NCI-H2171 treated with DMSO at 0.1 percent for 48 hours (cell line): Measurements from ENCODE around the gene IRX4.
A peak's percentile ranks its signal among the peaks of the same experiment; 100 is the strongest.

Experiments used
- DNase-seq: peaks from one replicate; lab custom pipeline; 2025; lab: John Stamatoyannopoulos, UW

Gene IRX4

GRCh38 chr5:1891391-1891790, 8.7 kb upstream of the IRX4 start:
- no peak for DNase-seq

- DNase-seq, result no peak
Observed at GRCh38 chr5:1890296-1890695, 7.6 kb upstream of the IRX4 start.

GRCh38 chr5:1889321-1890065, 6.8 kb upstream of the IRX4 start:
- no peak for DNase-seq

- DNase-seq, result no peak
Observed at GRCh38 chr5:1888541-1889251, 6.0 kb upstream of the IRX4 start.

DNA sequence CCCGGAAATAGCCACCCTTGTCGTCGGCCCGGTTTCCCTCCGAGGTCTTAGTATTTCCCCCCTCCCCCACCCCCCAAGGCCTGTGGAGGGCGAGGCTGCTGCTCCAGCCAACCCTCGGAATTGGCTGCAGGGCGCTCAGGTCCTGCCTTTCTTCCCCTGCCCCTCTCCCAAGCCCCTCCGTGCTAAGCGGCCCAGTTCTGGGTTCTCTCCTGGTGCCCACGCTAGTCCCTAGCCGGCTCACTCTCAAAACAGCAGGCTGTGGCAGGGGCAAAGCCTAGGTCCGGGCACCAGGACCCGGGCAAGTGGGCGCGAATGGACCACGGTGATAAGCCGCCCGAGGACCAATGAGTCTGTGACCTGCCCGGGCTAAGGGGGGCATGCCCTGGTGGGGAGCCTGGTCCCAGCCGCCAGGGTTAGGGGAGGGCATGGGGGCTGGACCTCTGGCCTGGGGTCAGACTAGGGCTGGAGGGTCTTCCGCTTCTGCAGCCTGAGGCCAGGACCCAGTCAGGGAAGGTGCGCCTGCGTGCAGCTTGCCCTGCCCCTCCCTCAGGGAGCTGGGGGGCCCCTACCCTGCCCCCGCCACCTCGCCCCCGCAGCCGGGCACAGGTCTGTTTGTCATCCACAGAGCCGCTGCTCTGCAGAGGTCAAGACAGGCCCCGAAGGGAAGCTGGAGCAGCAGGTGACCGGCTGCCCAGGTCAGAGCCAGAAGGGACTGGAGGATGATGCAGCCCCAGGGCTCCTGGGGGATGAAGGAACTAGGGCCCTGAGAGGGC, 5.0 kb upstream of the IRX4 start:
- no peak for DNase-seq

DNA sequence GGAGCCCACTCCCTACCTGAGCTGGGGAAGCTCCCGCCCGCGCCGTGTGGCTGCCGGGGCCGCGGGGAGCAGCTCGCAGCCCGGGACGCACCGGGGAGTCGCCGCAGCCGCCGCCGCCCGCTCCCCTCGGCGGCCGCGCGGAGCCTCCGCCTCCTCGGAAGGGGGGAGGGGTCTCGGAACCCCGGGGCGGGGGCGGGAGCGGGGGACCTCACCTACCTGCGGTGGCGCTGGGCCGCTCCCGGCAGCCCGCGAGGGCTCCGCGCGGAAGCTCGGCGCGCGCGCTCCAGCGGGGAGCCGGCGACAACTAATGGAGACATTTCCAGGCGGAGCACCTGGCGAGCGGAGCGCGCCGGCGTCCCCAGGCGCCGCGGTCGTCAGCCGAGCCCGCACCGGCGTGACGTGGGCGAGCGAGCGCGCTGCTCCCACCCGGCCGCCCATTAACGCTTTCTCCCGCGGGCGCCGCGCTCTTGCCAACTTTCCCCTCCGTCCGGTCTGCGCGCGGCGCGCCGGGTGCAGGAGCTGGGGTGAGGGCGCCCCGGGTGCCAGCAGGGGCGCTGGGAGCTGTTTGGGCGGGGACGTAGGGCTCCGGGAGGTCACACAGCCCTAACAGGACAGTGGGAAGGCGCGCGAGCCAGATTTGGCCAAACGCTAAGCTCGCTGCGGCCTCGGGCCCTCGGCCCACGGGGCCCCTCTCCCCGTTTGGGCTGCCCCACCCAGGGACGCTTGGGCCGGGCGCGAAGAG, 4.3 kb upstream of the IRX4 start:
- no peak for DNase-seq

DNA sequence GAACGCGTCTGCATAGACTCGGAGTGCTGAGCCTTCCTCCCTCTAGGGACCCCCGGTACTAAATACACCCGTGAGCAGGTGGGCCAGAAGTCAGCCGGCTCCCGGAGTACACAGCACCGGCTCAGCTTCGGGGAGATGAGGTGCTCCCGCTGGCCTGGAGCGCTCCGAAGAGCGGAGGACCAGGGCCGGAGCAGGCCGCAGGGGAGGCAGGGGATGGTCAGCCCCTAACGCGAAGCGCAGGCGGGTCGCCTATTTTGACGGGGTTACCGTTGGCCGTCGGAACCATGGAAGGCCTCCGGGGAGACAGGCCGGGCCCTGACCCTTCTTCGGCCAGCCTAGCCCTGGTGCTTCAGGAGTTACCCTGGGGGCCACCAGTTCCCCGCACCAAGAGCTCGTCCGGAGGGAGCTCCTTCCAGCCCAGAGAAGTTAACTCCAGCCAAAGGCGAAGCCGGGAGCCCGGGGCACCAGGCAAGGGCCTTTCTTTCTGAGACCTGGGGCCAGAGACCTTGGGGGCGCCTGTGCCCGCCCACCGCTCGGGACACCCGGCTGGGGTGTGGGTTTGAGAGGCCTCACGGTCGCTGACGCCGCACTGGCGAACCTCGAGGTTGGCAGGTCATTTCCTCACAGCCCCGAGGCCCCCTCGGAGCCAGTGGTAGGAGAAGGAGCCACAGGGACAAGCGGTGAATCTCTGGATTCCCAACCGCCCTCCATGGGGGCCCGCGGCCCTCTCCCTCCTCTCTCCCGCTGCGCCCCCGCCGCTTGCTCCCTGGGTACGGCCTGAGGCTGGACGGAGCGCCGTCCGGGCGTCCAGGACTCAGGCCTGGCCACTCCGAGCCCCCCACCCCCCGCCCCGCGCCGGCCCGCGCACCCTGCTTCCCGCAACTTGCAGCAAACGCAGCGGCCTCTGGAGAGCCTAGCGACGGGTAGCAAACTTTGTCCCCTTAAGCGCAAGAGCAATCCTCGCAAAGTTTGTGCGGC, 3.4 kb upstream of the IRX4 start:
- DNase-seq, result no peak

DNA sequence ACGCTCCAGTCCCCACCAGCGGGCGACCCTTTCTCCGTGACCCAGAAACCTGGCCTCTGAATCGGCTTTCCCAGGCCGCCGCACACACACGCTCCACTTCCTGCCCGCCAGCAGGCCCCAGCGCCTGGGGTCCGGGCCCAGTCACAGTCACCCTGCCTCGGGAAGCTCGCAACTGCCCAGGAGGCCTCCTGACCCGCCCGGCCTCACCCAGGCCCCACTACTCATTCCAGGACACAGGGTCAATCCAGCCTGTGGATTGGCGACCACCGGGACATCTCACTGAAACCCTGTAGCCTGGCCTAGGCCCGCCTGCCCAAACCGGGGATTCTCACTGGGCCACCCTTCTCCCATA, 2.7 kb upstream of the IRX4 start:
- no peak for DNase-seq

- no peak for DNase-seq
Observed at GRCh38 chr5:1884678-1885403, 2.1 kb upstream of the IRX4 start.

DNA sequence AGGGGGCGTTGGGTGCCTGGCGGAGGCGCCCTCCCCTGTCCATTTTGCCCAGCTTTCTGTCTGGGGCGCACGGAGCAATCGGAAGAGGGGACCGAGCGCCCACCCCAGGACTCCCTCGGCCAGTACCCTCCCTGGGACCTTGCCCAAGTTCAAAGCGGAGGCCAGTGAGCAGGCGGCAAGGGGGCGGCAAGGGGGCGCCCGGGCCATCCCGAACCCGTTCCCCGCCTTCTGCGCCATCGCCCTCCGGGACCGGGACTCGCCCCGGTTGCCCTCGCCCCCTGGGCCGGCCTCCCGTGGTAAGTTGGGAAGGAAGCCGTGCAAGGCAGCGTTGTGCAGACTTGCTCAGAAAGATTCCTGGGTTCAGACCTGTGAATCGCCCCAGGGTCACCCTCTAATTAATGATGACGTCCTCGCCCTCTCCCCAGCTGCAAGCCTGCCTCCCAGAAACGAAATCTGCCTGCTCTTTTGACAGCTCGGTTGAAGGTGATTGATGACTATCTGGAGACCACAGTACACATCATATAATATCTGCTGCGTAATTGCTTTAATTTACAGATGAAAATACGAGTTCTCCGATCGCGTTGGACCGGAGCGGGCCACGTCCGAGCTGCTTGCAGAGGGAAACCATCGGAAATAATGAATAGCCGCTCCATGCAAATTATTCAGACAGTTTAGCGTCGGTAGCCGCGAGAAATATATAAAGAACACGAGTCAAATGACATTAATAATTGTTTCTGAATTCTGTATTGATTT, 1.4 kb upstream of the IRX4 start:
- DNase-seq, result peak; percentile 35

GRCh38 chr5:1883120-1883924, 597 bp upstream of the IRX4 start:
- peak; percentile 55 for DNase-seq

DNA sequence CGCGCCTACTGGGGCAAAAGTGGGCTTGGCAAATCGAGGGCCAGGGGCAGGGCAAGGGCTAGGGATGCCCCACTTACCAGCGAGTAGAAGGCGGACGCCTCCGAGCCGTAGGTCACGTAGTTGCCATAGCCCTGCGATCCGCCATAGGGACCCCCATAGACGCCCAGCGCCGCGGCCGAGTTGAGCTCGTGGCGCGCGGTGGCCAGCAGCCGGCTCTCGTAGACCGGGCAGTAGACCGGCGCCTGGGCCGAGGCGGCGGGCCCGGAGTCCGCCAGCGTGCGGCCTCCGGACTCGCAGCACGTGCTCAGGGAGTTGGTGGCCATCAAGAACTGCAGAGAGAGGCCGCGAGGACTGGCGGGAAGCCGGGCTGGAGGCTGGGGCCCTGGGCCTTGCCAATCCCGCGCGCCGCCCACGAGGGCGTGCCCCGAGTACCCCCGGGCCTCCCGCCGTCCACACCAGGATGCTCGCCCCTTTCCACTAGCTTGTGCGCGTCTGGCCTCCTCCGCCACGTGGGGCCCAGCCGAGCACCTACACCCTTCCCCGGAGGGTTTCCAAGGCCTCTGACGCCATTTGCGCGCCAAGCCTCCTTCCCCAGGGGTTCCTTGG, 891 bp downstream of the IRX4 start:
- no peak for DNase-seq

DNA sequence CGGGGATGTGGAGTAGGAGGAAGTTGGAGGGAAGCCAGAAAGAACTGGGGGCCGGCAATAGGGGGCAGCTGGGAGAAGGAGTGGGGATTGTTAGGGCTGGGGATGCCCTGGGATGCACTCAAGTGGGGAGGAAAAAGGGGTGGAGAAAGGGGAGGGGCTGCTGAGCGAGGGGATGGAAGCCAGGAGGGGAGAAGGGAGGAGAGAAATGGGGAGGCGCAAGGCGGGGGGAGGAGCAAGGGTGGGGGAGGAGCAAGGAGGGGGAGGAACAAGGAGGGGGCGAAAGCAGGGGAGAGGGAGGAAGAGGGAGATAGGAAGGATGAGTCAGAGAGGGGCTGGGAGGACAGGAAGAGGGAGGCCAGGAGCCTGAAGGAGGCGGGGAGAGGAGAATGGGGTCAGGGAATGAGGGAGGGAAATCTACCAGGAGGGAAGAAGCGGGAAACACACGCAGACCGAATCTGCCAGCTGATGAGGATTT, 1.6 kb downstream of the IRX4 start:
- no peak for DNase-seq

- DNase-seq, result no peak
Observed at GRCh38 chr5:1880377-1881025, 2.2 kb downstream of the IRX4 start.

- DNase-seq, result no peak
Observed at GRCh38 chr5:1879292-1880263, 3.1 kb downstream of the IRX4 start.

- DNase-seq, result no peak
Observed at GRCh38 chr5:1878050-1878849, 4.5 kb downstream of the IRX4 start.
